ENCODE results near the gene SOAT1. TPM values are rescaled to one million over a fixed set of nuclear protein-coding genes. Genes with fewer than 3 reads are reported as not detected.

The SOAT1 gene
- total RNA-seq, 3 donors from 2014 or later, result 18.7 to 28.2 (median 22.4) TPM

GRCh38 chr1:179283992-179284391 lies 9.6 kb upstream of the SOAT1 start:
- DNase-seq (ENCODE audit: low spot score in 2 of 2), result no peak
- H3K27ac ChIP-seq, result no peak overlapping the region
- TF ChIP-seq POLR2A (IDR thresholded peaks at IDR 0.05), result no peak
- no peak for TF ChIP-seq CTCF (IDR thresholded peaks at IDR 0.05)
- no peaks in the 10 kb centered on the region for H3K4me1 ChIP-seq
- peaks cover 5 to 10% of the 10 kb centered on the region in 2 donors for H3K9me3 ChIP-seq
- H3K36me3 ChIP-seq, result no peaks in the 10 kb centered on the region
- H3K27me3 ChIP-seq, result no peaks in the 10 kb centered on the region
- intact Hi-C loops (cut with DNase I; ENCODE audit: low total_unique reads), result no loop called here
- H3K4me3 ChIP-seq, result no peak overlapping the region

- no peak for DNase-seq (ENCODE audit: low spot score in 2 of 2)
- H3K4me3 ChIP-seq, result no peak overlapping the region
- no peaks in the 10 kb centered on the region for H3K27me3 ChIP-seq
- intact Hi-C loops (cut with DNase I; ENCODE audit: low total_unique reads), result no loop called here
- no peak overlapping the region for H3K27ac ChIP-seq
- H3K4me1 ChIP-seq, result no peaks in the 10 kb centered on the region
- H3K36me3 ChIP-seq, result no peaks in the 10 kb centered on the region
- H3K9me3 ChIP-seq, result no peaks in the 10 kb centered on the region
- no peak for TF ChIP-seq CTCF (IDR thresholded peaks at IDR 0.05)
- no peak for TF ChIP-seq POLR2AphosphoS5 (IDR thresholded peaks at IDR 0.05)
- no peak for TF ChIP-seq POLR2A (IDR thresholded peaks at IDR 0.05)
Observed at GRCh38 chr1:179287946-179288345, 5.7 kb upstream of the SOAT1 start.

GRCh38 chr1:179288977-179289376 lies 4.6 kb upstream of the SOAT1 start:
- intact Hi-C loops (cut with DNase I; ENCODE audit: low total_unique reads), result no loop called here
- no peaks in the 10 kb centered on the region for H3K4me1 ChIP-seq
- H3K27me3 ChIP-seq, result no peaks in the 10 kb centered on the region
- no peaks in the 10 kb centered on the region for H3K9me3 ChIP-seq
- H3K36me3 ChIP-seq, result no peaks in the 10 kb centered on the region
- H3K27ac ChIP-seq, result no peak overlapping the region
- DNase-seq (ENCODE audit: low spot score in 2 of 2), result no peak
- no peak overlapping the region for H3K4me3 ChIP-seq
- TF ChIP-seq CTCF (IDR thresholded peaks at IDR 0.05), result no peak
- no peak for TF ChIP-seq POLR2AphosphoS5 (IDR thresholded peaks at IDR 0.05)
- no peak for TF ChIP-seq POLR2A (IDR thresholded peaks at IDR 0.05)

DNA sequence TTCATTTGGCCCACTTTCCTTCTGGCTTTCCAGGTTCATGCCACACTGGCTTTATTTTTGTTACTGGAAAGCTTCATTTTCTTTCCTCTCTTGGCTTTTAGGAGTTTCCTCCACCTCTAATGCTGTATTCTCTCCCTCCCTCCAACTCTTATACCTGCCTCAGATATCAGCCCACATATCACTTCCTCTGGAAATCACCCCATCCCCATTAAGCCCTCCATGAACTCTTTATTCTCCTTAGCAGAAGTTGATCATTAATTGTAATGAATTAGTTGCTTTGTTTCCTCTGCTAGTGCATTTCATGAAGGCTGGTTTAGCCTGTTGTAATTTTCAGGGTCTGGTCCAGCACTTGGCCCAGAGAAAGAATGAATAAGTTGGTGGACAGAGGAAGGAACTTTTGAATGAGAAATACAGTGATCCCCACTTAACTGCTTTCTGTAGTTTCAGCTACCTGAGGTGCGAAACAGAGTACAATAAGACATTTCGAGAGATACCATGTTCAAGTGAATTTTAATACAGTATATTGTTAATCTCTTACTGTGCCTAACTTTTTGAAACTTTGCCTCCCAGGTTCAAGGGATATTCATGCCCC lies 1.7 kb downstream of the SOAT1 start:
- TF ChIP-seq CTCF (IDR thresholded peaks at IDR 0.05) (no peak), POLR2AphosphoS5 (IDR thresholded peaks at IDR 0.05) (no peak), POLR2A (IDR thresholded peaks at IDR 0.05) (no peak)
- Histone ChIP-seq H3K27me3 (no peaks in the 10 kb centered on the region), H3K36me3 (no peaks in the 10 kb centered on the region), H3K9me3 (no peaks in the 10 kb centered on the region), H3K4me3 (peak overlapping the region; percentile 62 to 81 (median 79)), H3K27ac (no peak overlapping the region), H3K4me1 (no peaks in the 10 kb centered on the region)
- intact Hi-C loops (cut with DNase I; ENCODE audit: low total_unique reads), result no loop called here
- no peak for DNase-seq (ENCODE audit: low spot score in 2 of 2)

- no peaks in the 10 kb centered on the region for H3K4me1 ChIP-seq
- no peak for DNase-seq (ENCODE audit: low spot score in 2 of 2)
- intact Hi-C loops (cut with DNase I; ENCODE audit: low total_unique reads), result no loop called here
- no peaks in the 10 kb centered on the region for H3K27me3 ChIP-seq
- H3K9me3 ChIP-seq, result no peaks in the 10 kb centered on the region
- no peaks in the 10 kb centered on the region for H3K36me3 ChIP-seq
- H3K27ac ChIP-seq, result no peak overlapping the region
- no peak overlapping the region for H3K4me3 ChIP-seq
- TF ChIP-seq CTCF (IDR thresholded peaks at IDR 0.05) (no peak), POLR2A (IDR thresholded peaks at IDR 0.05) (no peak), POLR2AphosphoS5 (IDR thresholded peaks at IDR 0.05) (no peak)
Observed at GRCh38 chr1:179296356-179297104, 2.9 kb downstream of the SOAT1 start.
